SH-SY5Y (cell line): ENCODE measurements around the gene CACNA2D4.

Experiments
- GATA2 ChIP-seq: IDR thresholded peaks from 2 replicates; pipeline ENCODE4 v1.6.1; 2011; ENCODE audit warnings: mild to moderate bottlenecking, low read depth, low read length
- GATA3 ChIP-seq: IDR thresholded peaks from 2 replicates; pipeline ENCODE4 v1.6.1; 2011; ENCODE audit warnings: low read depth, mild to moderate bottlenecking, low read length, moderate library complexity

DNA sequence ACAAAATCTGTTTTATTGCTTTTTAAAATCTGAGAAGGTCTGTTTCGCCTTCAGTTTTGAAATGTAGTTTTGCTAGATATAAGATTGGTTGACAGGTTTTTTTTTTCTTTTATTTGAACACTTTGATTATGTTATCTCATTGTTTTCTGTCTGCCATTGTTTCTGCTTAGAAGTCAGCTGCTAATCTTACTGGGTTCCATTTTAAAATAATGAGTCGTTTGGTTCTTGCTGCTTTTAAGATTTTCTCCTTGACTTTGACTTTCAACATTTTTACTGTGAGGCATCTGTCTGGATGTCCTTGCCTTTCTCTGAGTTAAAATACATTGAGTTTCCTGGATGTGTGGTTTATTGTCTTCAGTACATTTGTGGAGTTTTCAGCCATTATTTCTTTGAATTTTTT is 170.8 kb downstream of the CACNA2D4 start:
- TF ChIP-seq GATA3, result no peak
- TF ChIP-seq GATA2, result no peak
